Stimulated activated CD8-positive, alpha-beta memory T cell treated with anti-CD3 and anti-CD28 coated beads, Interleukin-15, amount 100 ng/mL, for 1 hour (primary cell): ENCODE measurements around the gene FDXR.

ENCODE experiments used
- DNase-seq: peaks from one replicate; pipeline ENCODE4 v3.0.0-alpha.2; 2020; ENCODE audit warnings: low read depth

FDXR gene

GRCh38 chr17:74857191-74857590 lies 15.6 kb downstream of the FDXR start:
- no peak for DNase-seq

- no peak for DNase-seq
Observed at GRCh38 chr17:74856112-74856511, 16.7 kb downstream of the FDXR start.

GRCh38 chr17:74855323-74855722 lies 17.5 kb downstream of the FDXR start:
- no peak for DNase-seq

GRCh38 chr17:74854792-74855191 lies 18.0 kb downstream of the FDXR start:
- no peak for DNase-seq

- no peak for DNase-seq
Observed at GRCh38 chr17:74853669-74854068, 19.1 kb downstream of the FDXR start.

GRCh38 chr17:74853048-74853397 lies 19.8 kb downstream of the FDXR start:
- DNase-seq, result no peak

GRCh38 chr17:74852237-74853047 lies 20.4 kb downstream of the FDXR start:
- DNase-seq, result no peak

GRCh38 chr17:74851612-74852236 lies 21.1 kb downstream of the FDXR start:
- no peak for DNase-seq

GRCh38 chr17:74850914-74851313 lies 21.9 kb downstream of the FDXR start:
- DNase-seq, result no peak

- no peak for DNase-seq
Observed at GRCh38 chr17:74850310-74850709, 22.5 kb downstream of the FDXR start.

GRCh38 chr17:74848656-74849399 lies 24.0 kb downstream of the FDXR start:
- no peak for DNase-seq

- no peak for DNase-seq
Observed at GRCh38 chr17:74846621-74847020, 26.2 kb downstream of the FDXR start.

GRCh38 chr17:74843352-74843627 lies 29.5 kb downstream of the FDXR start:
- no peak for DNase-seq

GRCh38 chr17:74842599-74843351 lies 30.0 kb downstream of the FDXR start:
- no peak for DNase-seq

- no peak for DNase-seq
Observed at GRCh38 chr17:74842146-74842598, 30.6 kb downstream of the FDXR start.

GRCh38 chr17:74840989-74841666 lies 31.7 kb downstream of the FDXR start:
- no peak for DNase-seq

- no peak for DNase-seq
Observed at GRCh38 chr17:74839990-74840852, 32.6 kb downstream of the FDXR start.

GRCh38 chr17:74838274-74838673 lies 34.5 kb downstream of the FDXR start:
- no peak for DNase-seq

- DNase-seq, result no peak
Observed at GRCh38 chr17:74836691-74837467, 35.9 kb downstream of the FDXR start.

GRCh38 chr17:74836191-74836590 lies 36.6 kb downstream of the FDXR start:
- DNase-seq, result no peak
